Activated naive CD4-positive, alpha-beta T cell treated with Interleukin-2 at 50 U/mL for 16 hours (primary cell): ENCODE measurements around the gene LZTS2.
"Not testable (repeated sequence)": the region's sequence is repeated elsewhere in the genome, so short reads cannot be mapped to it uniquely, and the experiment has no call there.

Experiments
- DNase-seq: peaks from one replicate; pipeline ENCODE4 v3.0.0-alpha.2; 2020

Gene LZTS2, protein sequence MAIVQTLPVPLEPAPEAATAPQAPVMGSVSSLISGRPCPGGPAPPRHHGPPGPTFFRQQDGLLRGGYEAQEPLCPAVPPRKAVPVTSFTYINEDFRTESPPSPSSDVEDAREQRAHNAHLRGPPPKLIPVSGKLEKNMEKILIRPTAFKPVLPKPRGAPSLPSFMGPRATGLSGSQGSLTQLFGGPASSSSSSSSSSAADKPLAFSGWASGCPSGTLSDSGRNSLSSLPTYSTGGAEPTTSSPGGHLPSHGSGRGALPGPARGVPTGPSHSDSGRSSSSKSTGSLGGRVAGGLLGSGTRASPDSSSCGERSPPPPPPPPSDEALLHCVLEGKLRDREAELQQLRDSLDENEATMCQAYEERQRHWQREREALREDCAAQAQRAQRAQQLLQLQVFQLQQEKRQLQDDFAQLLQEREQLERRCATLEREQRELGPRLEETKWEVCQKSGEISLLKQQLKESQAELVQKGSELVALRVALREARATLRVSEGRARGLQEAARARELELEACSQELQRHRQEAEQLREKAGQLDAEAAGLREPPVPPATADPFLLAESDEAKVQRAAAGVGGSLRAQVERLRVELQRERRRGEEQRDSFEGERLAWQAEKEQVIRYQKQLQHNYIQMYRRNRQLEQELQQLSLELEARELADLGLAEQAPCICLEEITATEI

DNA sequence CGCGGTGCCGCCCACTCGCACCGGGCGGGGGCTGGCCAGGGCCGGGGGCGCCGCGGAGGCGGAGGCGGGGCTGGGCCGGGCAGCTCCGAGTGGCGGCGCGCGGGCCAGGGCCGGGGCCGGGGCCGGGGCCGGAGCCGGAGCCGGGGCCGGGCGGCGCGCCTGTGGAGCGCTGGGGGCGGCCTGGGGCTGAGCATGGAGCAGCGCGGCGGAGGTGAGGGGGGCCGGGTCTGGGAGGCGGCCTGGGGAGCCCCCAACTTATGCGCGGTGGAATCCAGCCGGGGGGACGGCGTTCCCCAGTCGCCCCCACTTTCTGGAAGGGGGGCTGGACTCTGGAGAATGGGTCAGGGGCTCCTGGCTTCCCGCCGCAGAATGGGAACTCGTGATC, at the start of gene LZTS2:
LZTS2 (plus strand) TSS at position 67 of the 385 bp plus-strand sequence. CDS start 2,731 bp downstream, outside the sequence.
- no peak for DNase-seq

DNA sequence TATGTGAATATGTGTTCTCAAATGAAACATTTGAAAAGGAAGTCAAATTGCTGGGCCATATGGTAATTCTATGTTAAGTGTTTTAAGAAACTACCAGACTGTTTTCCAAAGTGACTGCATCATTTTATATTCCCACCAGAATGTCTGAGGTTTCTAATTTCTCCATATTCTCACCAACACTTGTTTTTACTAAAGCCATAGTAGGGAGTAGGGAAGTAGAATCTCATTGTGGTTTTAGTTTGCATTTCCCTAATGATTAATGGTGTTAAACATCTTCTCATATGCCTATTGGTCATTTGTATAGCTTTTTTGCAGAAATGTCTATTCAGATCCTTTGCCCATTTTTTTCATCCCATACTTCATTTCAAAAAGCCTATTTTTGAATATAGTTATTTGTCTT, 39.4 kb upstream of the LZTS2 start:
- DNase-seq, result no peak

DNA sequence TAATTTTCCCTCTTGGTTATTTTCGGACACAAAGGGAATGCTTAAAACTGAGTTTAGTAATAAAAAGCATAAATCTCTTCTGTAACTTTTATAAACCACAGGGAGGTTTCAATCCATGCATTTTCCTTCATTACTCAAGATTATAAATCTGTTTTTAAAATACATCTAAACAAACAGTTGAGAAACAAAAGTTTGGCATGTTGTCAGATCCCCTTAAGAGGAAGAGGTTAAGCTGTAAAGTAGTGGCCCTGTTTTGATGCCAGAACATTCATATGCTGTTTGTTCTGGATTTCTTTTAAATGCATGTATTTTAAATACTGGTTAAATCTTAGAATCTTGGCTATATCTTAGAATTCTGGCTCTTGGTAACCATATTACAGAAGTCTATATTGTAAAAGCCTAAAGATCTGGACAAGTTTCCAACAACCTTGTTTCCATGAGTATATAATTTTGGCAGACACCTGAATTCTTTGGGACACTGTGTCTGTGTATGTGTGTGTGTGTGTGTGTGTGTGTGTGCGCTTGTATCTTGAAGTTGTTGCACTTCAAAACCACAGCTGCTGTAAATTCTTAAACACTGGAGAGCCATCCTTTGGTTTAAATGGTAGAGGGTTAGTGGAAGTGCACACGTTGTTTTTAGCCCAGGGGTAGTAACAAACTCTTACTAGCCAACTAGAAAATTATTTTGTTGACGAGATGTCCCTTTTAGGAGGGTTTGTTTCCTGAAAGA, 37.1 kb upstream of the LZTS2 start:
- DNase-seq, result no peak

DNA sequence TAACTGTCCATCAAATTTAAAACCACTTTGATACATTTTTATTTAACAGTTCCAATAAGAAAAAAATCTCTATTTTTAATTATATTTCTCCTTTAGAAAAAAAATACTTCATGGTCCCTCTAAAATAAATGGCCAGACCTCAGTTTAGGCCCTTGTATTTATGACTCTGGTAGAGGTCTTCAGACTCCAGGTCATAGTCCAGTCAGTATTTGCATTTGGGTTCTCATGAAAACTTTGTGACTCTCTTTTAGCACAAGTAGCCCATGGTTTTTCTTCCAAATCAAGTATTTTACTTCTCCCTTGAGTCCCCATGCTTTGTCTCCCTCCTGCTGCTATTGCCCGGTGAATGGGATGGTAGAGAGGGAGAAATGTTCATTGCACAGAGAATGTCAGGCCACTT, 35.8 kb upstream of the LZTS2 start:
- no peak for DNase-seq

DNA sequence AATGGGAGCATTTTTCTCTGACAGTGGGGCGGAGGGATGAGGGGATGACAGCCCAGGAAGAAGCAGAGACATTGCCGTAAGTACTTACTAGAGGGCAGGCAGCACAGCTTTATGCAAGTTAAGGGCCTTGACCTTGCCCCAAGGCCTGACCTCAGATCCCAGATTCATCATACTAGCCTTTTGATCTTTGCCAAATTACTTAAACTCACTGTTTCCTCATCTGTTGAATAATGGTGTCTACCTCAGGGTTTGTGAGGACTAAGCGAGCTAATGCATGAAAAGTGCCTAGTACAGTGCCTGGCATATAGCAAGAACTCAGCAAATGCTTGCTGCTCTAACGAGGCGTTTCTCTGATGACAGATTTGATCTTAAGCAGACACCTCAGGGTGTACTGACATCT, 33.8 kb upstream of the LZTS2 start:
- DNase-seq, result no peak

DNA sequence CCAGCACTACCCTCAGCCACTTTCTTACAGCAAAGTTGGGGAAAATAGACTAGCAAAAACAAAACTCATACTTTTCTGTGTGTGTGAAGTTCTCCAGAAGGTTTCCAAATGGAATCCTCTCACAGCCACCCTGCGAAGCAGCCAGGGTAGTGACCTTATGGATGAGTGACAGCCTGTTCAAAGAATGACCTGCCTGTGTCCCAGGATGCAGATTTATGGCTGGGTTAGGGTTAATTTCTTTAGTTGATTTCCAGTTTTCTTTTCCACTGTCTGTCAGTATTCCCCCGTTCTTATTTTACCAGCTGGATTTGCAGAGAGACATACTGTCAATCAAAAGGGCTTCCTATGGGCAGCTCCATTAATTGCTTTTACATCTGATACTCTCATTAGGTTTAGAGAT, 32.7 kb upstream of the LZTS2 start:
- DNase-seq, result no peak

DNA sequence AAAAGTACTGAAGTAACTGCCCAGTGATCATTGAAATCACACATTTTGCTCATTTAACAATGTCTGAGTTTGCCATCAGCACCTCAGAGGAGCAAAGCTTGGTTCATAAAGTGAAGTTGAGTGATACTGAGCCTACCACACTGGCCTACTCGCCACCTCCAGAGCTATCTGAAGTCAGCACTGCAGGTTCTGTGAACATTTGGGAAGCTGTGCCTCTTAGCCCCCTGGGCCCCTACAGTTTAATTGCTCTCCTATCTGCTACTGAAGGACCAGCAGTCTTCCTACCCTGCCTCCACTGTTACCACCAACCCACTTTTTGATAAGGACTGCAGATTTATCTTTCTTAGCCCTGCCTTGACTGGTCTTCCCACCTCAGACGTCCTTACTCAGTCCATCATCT, 32.3 kb upstream of the LZTS2 start:
- no peak for DNase-seq

DNA sequence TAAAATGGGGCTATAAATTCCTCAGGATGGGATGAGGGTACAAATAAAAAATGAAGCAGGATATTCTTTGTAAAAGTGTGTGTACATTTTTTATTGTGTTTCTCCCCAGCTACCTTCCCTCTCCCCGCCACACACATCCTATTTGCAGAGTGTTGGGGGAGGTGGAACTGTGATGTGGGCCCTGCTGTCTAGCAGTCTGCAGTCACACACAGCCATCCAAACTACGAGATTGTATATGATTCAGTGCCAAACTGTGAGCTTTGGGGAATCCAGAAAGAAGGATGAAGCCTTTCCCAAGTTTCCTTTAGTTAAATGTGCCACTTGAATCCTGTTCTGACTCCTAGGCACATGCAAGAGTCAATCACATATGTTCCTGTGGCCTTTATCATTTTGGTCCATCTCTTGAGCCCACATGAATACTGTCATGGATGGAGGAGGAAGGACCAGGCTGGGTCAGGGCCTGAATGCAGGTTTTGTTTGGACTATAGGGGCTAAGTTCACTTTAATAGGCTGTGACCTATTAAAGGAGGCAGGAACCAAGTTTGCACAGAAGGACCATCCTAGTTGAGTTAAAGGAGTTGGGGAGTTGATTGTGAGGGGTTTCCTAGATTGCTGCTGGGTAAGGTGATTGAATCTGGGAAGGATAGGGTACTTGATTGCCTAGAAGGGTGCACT, 31.4 kb upstream of the LZTS2 start:
- no peak for DNase-seq

DNA sequence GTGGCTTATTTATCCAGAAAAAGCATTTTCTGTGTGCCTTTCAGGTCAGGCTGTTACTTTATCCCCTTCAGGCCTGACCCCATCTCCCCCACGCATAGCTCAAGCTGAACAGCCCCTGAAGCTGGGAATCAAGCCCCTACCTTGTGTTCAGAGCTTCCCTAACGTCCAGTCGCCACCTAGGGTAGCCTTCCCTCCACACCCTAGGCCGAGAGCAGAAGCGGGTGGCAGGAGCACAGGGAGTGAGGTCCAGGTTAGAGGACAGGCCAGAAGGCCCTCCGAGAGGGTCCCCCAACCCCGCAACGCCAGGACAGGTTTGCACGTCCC, 30.8 kb upstream of the LZTS2 start:
- DNase-seq, result no peak

DNA sequence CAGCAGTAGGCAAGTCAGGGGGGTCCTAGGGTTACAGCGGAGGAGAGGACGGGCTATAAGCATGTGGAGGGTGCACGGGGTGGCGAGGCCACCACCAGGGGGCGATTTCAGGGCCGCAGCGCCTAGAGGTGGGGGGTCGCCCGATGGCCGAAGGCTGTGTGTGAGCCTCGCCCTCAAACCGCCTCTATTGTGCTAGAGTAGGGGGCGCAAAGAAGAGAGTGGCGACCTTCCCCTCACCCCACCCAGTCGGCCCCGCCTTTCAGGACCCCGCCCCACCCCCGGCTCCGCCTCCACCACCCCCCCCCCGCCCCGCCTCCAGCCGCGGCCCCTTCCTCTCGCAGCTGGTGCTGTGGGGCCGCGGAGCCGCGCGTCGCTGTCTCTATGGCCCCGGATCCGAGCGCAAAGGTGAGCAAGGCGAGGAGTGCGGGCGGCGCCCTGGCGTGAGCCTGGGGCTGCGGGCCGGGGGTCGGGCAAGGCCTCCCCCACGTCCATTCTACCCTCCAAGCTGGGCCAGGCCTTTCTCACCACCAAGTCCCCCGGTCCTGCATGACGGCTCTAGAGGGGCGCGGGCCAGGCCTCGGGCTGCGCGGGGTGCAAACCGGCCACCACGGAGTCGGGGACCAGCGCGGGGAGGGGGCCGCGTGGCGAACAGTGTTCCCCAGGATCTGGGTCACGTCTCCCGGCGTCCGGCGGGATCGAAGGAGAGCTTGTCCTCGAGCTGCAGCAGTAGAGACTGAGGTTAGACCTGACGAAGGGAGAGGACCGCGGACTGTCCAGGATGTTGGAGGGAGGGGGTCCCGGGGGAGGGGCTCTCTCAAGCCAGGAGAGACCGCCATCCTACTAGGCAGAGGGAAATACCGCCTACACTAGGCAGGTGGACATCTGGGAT, 30.2 kb upstream of the LZTS2 start, which contains the start of gene SEMA4G:
SEMA4G (plus strand) TSS at position 318 of the 889 bp plus-strand sequence. CDS start 3,409 bp downstream, outside the sequence.
- peak; percentile 41 for DNase-seq

DNA sequence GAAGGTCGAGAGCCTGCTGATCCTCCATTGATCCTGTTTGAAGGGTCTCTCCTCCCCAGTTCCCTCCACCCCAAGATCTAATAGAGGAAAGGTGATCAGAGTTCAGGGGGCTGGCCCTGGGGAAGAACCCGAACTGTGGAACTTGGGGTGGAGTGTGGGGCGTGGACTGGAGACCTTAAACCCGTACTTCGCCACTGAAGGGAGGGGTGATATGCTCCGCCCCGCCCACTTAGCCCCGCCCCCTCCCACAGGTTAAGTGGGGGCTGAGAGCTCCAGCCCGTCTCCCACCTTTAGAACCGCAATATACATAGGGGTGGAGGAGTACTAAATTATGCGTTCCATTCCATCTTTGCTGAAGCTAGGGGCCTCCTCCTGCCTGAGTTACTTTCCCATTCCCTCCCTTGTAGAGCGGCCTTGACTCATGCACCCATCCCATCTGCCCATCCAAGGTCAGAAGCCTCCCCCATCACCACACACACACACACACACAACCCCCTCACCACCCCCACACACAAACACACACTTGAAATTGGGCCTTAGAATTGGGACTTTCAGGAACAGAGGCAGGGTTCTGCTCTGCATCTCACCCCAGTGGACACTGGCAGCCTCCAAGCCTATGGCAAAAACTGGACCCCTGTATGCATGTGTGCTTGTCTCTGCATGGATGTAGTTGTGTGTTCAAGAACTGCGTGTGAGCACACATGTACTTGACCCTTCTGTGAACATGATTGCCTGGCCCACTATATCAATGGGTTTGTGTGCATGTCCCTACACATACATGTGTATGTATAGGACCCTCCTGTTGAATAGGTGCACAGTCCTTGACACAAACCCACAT, 29.3 kb upstream of the LZTS2 start:
- DNase-seq, result peak; percentile 18

DNA sequence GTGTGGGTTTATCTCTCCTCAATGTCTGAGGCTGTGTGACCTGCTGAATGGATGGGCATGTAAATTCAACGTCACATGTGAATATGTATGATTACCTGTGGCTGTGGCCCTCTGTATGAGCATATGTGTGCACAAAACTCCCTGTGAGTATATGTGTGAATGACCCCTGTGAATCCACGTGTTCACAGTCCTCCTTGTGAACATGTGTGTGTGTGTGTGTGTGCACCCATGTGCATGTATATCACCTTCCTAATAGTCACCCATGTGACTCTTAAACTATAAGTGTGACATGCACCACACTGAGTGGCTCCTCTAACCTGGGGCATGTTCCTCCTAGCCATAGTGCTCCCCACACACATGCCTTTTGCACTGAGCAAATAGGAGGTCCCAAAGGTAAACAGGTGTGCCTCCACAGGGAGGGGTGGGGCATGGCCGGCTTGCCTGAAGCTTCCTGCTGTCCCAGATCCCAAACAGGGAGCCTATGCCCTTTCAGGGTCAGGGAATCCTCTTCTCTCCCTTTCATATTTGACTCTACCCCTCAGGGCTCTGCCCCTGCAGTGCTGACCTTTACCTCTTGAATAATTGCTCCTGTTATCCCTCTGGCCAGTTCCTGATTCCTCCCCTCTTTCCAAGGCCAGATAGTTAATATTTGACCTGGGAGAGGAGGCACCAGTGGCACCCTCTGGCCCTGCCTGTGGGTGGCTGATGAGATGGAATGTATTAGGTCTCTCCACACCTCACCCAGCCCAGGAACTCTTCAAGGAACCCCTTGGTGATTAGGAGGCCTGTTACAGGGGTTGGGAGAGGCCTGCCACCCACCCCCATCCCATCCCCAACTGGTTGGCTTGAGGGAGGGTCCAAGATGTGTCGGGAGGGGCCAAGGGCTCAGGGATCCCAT, 28.4 kb upstream of the LZTS2 start:
- DNase-seq, result no peak

DNA sequence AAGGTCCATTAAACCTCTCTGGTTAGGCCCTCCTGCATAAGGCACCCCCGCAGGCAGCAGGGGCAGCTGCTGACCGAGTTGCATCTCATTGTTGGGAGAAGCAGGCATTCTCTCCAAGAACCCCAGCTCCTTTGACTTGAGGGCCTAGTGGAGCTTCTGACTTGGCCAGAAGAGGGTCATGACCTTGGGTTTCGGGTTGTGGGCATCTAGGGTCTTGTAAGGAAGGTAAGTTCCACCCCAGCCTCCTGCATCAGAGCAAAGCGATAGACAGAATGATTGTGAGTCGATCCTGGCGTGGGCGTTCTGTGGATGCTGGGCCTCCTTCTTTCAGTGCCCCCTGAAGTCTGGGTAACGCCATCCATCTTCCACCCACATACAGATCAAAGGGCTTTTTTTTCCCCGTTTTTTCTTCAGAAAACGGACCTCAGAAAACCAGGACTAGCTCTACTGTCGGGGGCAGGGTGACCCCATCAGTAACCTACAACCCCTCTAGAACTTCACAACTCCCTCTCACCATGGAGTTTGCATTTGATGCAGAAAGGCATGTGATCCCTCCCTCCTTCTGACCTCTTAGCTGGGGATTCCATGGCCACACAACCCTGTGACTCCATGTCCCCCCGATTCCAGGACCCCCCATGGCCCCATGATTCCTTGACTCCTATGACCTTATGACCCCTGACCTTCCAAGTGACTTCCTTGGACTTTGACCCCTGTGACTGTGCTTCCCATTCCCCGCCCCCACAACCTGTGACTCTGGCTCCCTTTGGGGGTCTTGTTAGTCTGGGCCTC, 27.3 kb upstream of the LZTS2 start:
- no peak for DNase-seq

DNA sequence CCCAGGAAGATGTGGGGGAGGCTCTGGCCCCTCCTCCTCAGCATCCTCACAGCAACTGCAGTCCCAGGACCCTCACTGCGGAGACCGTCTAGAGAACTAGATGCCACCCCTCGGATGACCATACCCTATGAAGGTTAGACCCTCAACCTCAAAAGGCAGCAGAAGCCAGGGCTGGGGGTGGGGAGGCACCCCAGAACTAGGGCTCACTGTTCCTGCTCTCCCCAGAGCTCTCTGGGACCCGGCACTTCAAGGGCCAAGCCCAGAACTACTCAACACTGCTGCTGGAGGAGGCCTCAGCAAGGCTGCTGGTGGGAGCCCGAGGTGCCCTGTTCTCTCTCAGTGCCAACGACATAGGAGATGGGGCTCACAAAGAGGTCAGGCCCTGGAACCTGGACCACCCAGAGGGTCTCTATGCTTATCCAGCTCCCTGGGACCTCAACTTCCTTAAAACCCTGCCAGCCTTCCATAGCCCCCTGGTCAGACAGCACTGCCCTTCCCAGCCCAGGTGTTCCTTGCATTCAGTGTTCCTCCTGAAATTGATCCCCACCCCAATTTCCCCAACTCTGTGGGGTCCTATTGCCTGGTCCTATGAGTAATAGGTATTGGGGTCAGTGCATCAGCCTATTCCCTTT, 26.6 kb upstream of the LZTS2 start:
- DNase-seq, result no peak

DNA sequence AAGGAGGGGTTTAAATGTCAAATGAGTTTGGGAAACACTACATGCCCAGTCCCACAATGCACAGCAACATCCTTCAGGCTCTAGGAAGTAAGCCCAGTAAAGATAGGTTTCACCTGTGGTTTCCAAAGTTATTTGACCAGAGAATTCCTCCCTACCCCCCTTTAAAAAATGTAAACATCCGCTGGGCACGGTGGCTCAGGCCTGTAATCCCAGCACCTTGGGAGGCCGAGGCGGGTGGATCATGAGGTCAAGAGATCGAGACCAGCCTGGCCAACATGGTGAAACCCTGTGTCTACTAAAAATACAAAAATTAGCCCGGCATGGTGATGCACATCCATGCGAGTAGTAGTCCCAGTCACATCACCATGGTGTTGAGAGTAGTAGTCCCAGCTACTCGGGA, 24.2 kb upstream of the LZTS2 start:
- not testable (repeated sequence) for DNase-seq

DNA sequence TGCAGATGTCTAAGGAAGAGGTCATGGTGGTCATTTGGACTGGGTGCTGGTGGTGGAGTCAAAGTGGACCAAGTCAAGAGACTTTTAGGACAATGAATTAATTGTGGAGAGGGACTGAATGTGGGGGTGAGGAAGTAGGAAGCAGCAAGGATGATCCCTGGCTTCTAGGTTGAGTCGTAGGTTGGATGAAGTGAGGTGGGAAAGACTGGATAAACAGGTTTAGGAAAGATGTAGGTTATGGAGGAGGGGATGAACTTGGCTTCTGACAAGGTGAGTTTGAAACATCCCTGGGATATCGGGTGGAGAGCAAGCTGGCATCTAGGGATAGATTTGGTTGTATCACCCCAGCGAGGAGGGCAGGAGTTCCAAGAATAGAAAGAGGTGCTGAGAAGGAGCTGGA, 22.7 kb upstream of the LZTS2 start:
- no peak for DNase-seq

DNA sequence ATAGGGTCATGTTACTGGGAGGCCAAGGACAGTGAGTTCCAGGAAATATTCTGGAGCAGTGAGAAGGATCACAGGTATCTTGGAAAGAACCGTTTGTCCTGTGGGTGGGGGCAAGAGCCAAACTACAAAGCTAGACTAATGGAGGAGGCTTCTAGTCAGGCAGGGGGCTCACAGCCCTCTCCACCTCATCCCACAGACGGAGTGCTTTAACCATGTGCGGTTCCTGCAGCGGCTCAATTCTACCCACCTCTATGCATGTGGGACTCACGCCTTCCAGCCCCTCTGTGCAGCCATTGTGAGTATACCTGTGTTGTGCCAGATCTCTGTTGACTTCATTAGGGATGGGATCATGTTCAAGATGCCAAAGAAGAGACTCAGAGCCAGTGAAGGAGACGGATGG, 22.2 kb upstream of the LZTS2 start:
- DNase-seq, result no peak

DNA sequence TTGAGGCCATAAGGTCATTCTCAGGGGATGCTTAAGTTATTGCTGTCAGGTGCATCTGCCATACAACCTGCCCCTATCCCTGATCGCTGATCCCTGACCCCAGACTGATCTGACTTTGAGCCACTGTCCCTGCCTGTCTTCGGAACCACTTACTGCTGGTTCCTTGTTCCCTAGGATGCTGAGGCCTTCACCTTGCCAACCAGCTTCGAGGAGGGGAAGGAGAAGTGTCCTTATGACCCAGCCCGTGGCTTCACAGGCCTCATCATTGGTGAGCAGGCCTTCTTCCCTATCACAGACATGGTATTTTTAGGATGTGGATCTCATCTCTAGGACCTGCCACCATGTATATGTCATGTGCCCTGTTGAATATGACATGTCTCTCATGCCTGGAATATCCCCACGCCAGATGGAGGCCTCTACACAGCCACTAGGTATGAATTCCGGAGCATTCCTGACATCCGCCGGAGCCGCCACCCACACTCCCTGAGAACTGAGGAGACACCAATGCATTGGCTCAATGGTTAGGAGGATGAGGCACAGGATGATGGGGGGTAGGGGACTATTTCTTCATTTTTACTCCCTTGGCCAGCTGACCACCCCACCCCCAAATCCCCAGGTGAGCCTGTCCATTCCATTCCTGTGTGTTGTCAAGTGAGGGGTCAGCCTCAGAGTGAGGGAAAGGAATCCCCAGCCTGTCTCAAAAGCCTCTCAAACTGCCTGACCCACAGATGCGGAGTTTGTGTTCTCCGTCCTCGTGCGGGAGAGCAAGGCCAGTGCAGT, 21.3 kb upstream of the LZTS2 start:
- no peak for DNase-seq
